H1 (cell line): ENCODE data around the gene KIAA1328. TPM values are rescaled to one million over a fixed set of nuclear protein-coding genes. Genes with fewer than 3 reads are reported as not detected.

Source experiments
- CHD7 ChIP-seq: fragments of 300-600 bp; sonication (generic); IDR thresholded peaks from 2 replicates; pipeline ENCODE4 v1.7.1; 2012; ENCODE audit warnings: low read length, moderate library complexity, mild to moderate bottlenecking, inconsistent platforms; ENCODE audit not compliant: insufficient replicate concordance
- POU5F1 ChIP-seq: IDR thresholded peaks from 2 replicates; pipeline ENCODE4 v1.6.1; 2011; ENCODE audit warnings: low read depth, mild to moderate bottlenecking, low read length, moderate library complexity
- RXRA ChIP-seq: IDR thresholded peaks from 2 replicates; pipeline ENCODE4 v1.6.1; 2011; ENCODE audit warnings: low read depth, mild to moderate bottlenecking, low read length, moderate library complexity; ENCODE audit not compliant: insufficient read depth
- polyA plus RNA-seq, 7 experiments: library from polyadenylated mRNA; depleted of rRNA in 3 of 7; stranded (reverse) in 5 of 7; unstranded in 2 of 7; fragments of >200 nt in 5 of 7; fragments of 200-250 nt in 2 of 7; gene quantifications; 1 replicate in 5 of 7; 2 replicates in 1 of 7; 4 replicates in 1 of 7; pipeline versions ENCODE4 v1.2.1 to v1.2.3, GENCODE V29; 2011 to 2013; ENCODE audit warnings: missing spikeins in 2 of 7, mixed read lengths in 2 of 7
- total RNA-seq: library from RNA; stranded (reverse); fragmentation: NEBNext Ultra II Directional; extraction: Animal tissue kit (Norgen Biotek cat#: 25700); gene quantifications from 2 replicates; pipeline ENCODE4 v1.2.1, GENCODE V29; 2021

KIAA1328 gene
- total and polyA plus RNA-seq, 2 of the 8 experiments (the other 6 are each of a cell fraction or from before 2014, with no cell fraction given) = 2.6 to 5.7 TPM

GRCh38 chr18:37218022-37218590 lies 389.2 kb downstream of the KIAA1328 start (continued):
- TF ChIP-seq CHD7 = peak; percentile 40
- TF ChIP-seq RXRA = peak; percentile 78; the same call in 1 of the 2 replicates
- 0 out of 2 replicates have a peak, but pooled peaks have one; percentile 12 for TF ChIP-seq POU5F1
